HT-29 (cell line): ENCODE data around the gene NPEPL1. TPM values are rescaled to one million over a fixed set of nuclear protein-coding genes. Genes with fewer than 3 reads are reported as not detected.
"Not testable (repeated sequence)": the region's sequence is repeated elsewhere in the genome, so short reads cannot be mapped to it uniquely, and the experiment has no call there.

Experiments
- DNase-seq: peaks from one replicate; pipeline ENCODE4 v3.0.0-alpha.2; 2015; ENCODE audit warnings: low spot score
- total RNA-seq: library from RNA; depleted of rRNA; stranded (reverse); fragments of >200 nt; shearing (Covaris generic); gene quantifications from 2 replicates; pipeline ENCODE4 v1.2.3, GENCODE V29; 2014

NPEPL1 gene
- total RNA-seq, 1 experiment from 2014 or later = 21.3 TPM

DNA sequence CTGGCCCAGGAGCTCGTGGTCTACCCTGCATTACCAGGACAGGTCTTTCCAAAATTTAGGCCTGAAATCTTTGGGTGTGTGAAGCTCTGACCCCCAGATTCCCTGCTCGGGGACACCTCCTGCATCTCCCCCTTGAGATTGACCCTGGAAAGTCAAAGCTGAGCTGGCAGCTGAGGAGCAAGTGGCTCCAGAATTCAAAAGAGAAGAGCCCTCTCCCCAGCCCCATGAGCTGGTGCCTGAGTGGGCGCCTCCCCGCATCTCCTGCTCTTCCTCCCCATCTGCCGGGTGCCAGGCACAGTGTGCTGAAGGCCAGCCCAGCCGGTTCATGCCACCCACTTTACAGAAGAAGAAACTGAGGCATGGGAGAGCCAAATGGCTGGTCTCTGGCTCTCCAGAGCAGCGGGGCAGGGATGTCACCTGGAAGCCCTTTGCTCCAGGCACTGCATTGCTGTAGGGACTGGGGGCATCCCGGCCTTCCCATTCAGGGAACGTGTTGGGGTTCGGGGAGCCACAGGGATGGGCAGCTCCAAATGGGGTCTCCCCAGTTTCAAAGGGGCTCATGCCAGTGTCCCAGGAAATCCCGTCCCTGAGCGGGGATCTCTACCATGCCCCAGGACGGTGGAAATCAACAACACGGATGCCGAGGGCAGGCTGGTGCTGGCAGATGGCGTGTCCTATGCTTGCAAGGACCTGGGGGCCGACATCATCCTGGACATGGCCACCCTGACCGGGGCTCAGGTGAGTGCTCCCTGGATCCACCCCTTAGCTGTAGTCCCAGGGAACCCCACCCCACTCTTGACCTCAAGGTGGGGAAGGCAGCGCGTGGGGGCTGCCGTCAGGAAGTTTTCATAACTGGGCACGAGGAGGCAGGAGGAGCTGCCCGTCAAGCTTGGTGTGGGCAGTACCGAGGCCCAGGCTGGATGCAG lies 20.5 kb downstream of the NPEPL1 start:
- no peak for DNase-seq

DNA sequence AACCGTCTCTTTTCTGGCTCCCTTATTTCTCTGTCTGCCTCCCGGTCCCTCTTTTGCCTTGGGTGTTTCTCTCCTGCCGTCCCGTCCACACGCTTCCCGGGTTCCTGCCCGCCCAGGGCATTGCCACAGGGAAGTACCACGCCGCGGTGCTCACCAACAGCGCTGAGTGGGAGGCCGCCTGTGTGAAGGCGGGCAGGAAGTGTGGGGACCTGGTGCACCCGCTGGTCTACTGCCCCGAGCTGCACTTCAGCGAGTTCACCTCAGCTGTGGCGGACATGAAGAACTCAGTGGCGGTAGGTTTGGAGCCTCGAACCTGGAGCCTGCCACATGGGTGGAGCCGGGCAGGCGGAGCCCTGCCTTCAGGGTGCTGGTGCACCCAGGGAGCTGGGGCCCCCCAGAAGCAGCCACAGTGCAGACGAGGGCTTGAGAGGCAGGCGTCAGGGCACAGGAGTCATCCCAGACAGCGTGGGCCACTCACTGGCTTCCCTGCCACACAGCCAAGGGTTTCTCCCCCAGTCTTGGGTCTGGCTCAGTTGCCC lies 21.3 kb downstream of the NPEPL1 start:
- no peak for DNase-seq

GRCh38 chr20:58714340-58714922 lies 21.8 kb downstream of the NPEPL1 start:
- no peak for DNase-seq

- DNase-seq = no peak
These were observed 22.3 kb downstream of the NPEPL1 start for GRCh38 chr20:58714923-58715351.

GRCh38 chr20:58715391-58715800 lies 22.8 kb downstream of the NPEPL1 start:
- DNase-seq = no peak

- no peak for DNase-seq
These were observed 23.3 kb downstream of the NPEPL1 start for GRCh38 chr20:58715801-58716475.

GRCh38 chr20:58716476-58717277 lies 24.1 kb downstream of the NPEPL1 start:
- DNase-seq = no peak

- DNase-seq = no peak
These were observed 24.9 kb downstream of the NPEPL1 start for GRCh38 chr20:58717278-58718091.

GRCh38 chr20:58718121-58718563 lies 25.5 kb downstream of the NPEPL1 start:
- no peak for DNase-seq

GRCh38 chr20:58718729-58719128 lies 26.1 kb downstream of the NPEPL1 start:
- DNase-seq = no peak

GRCh38 chr20:58719258-58719657 lies 26.7 kb downstream of the NPEPL1 start:
- DNase-seq = no peak

- DNase-seq = no peak
These were observed 27.4 kb downstream of the NPEPL1 start for GRCh38 chr20:58719971-58720371.

DNA sequence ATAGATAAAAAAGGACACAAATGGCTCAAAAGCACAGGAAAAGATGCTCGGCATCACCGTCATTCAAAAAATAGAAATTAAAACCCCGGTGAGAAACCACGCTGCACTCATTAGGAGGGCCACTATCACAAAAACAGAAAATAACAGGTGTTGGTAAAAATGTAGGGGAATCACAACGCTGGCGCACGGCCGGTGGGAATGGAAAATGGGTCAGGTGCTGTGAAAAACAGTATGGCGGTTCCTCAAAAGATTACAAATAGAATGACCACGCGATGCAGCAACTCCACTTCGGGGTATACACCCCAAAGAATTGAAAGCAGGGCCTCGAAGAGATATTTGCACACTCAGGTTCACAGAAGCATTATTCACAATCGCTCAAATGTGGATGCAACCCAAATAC lies 28.3 kb downstream of the NPEPL1 start:
- no peak for DNase-seq

GRCh38 chr20:58721951-58722778 lies 29.6 kb downstream of the NPEPL1 start:
- DNase-seq = no peak

DNA sequence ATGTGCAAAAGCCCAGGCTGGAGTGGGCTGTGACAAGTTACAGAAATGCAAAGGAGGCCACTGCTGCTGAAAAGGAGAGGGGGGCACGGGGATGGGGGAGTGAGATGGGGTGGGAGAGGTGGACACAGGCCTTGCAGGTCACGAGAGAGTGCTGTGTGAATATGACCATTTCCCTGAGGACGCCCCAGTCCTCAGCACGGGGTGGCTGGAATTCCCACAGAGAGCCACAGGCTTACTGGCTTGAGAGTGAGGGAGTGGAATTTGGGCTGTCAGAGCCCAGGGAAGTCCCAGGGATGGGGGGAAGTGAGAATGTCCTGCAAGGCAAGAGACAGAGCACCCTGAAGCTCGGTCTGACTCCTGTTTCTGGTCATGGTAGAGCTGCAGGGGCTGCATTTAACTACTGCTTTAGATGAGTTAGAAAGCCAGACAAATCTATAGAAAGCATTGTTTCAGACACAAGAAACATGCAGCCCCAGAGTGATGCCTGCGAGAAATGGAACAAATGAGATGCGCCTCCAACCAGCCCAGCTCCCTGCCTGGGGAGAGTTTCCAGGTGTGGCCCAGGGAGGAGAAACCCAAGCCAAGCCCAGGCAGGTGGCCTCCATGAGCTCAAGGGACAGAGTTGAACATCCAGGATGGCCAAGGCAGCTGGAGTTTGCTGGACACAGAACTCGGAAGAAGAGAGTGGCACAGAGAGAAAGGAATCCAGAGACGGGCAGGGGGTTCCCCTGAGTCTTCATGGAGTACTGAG lies 30.5 kb downstream of the NPEPL1 start:
- no peak for DNase-seq

- no peak for DNase-seq
These were observed 31.0 kb downstream of the NPEPL1 start for GRCh38 chr20:58723628-58723984.

DNA sequence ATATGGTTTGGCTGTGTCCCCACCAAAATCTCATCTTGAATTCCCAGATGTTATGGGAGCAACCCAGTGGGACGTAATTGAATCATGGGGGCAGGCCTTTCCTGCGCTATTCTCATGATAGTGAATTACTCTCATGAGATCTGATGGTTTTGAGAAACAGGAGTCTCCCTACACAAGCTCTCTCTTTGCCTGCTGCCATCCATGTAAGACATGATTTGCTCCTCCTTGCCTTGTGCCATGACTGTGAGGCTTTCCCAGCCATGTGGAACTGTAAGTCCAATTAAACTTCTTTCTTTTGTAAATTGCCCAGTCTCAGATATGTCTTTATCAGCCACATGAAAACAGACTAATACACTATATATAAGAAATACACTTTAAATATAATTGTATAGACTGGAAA lies 33.6 kb downstream of the NPEPL1 start:
- DNase-seq = not testable (repeated sequence)

- DNase-seq = no peak
These were observed 38.6 kb downstream of the NPEPL1 start for GRCh38 chr20:58731192-58731591.

DNA sequence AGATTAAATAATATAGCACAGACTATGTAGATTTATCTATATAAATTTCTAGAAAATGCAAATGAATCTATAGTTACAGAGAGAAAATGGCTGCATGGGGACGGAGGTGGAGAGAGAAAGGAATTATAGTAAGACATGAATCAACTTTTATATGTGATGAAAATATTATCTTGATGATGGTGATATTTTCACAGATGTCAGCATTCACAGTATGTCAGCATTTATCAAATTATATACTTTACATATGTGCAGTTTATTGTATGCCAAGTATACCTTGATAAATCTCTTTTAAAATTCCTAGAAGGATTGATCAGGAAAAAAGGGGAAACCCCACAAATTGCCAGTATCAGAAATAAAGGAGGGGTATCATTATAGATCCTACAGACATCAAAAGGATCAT lies 44.6 kb downstream of the NPEPL1 start:
- DNase-seq = no peak
